GM12875 (cell line): ENCODE measurements around the gene ADORA1.

Experiments
- H3K4me3 ChIP-seq: one replicate; pipeline ENCODE4 v1.5.1; 2011; ENCODE audit warnings: low read depth, low read length, control low read depth
- CTCF ChIP-seq: IDR thresholded peaks from 2 replicates; pipeline ENCODE4 v1.5.1; 2011; ENCODE audit warnings: low read depth, mild to moderate bottlenecking, control low read depth, inconsistent platforms, low read length, moderate library complexity, borderline replicate concordance; ENCODE audit not compliant: insufficient read depth

The ADORA1 gene

GRCh38 chr1:203137324-203137723, 9.8 kb downstream of the ADORA1 start:
- no peak overlapping the region for H3K4me3 ChIP-seq
- no peak for TF ChIP-seq CTCF

- TF ChIP-seq CTCF, result no peak
- H3K4me3 ChIP-seq, result no peak overlapping the region
Observed at GRCh38 chr1:203138066-203138465, 10.5 kb downstream of the ADORA1 start.

DNA sequence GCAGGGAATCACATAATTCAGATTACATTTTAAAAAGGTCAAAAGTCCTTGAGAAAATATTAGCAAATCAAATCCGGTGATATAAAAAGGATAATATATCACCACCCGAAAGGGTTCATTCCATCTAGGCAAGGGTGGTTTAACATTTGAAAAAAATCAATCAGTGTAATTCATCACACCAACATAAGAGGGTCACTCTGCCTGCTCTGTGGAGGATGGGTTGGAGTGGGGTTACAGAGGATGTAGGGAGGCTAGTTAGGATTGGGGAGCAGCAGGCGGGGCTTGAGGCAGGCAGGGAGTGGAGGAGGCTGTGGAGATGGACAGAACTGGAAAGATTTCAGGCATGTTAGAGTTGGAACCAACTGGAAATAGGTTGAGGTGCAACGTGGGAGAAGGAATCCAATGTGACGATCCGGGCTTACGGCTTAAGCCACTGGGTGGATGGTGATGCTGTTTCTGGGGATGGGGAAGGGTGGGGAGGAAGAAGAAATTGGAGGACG, 12.5 kb downstream of the ADORA1 start:
- TF ChIP-seq CTCF, result no peak

DNA sequence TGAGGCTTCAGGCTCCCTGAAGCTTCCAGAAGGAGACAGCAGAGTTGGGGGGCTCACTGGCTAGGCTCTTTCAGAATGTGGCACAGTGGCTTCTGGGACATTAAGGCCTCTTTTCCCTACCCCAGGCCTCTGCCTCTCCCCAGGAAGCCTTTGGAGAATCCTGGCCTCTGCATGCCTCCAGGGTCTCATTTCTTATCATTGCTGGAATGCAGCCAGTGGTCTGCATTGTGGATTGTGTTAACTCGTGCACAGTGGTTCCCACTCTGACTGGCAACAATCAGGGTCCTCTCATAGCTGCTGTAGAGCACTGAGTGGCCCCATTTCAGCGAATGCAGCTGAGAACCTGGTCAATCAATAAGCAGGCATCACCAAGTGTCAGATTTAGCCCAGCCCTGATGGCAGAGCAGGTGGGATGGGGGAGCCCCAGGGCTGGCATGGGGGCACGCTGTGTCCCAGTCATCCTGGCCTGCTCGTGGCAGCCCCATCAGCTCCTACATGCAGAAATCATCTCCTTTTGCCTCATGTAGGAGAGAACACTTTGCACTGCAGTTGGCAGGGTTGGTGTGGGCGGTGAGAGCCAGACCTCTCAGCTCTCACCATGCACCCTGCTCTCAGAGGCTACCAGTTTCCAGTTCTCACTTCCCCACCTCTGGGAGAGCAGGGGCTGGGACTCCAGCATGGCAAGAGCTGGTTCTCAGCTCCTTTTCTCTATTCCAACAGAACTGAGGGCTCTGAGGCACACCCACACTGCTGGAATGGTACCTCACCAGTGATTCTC, 13.4 kb downstream of the ADORA1 start:
- no peak for TF ChIP-seq CTCF
- H3K4me3 ChIP-seq, result no peak overlapping the region

More for the DNA sequence above, 12.5 kb downstream of the ADORA1 start:
- no peak overlapping the region for H3K4me3 ChIP-seq

GRCh38 chr1:203142124-203142523, 14.6 kb downstream of the ADORA1 start:
- no peak for TF ChIP-seq CTCF
- no peak overlapping the region for H3K4me3 ChIP-seq

GRCh38 chr1:203142684-203143408, 15.3 kb downstream of the ADORA1 start:
- no peak for TF ChIP-seq CTCF
- no peak overlapping the region for H3K4me3 ChIP-seq
